ENCODE measurements around the gene FGF5.

GRCh38 chr4:80229128-80229527 lies 37.3 kb upstream of the FGF5 start:
- TF ChIP-seq GATA2 (IDR thresholded peaks at IDR 0.05; ENCODE audit: low read depth, low read length), result no peak
- no peak for TF ChIP-seq GATA3 (IDR thresholded peaks at IDR 0.05; ENCODE audit: low read depth, low read length)
